GM18951 (cell line): ENCODE measurements around the gene PSEN1.

Source experiments
- POLR2A ChIP-seq: IDR thresholded peaks from 4 replicates; pipeline ENCODE4 v1.6.1; 2011; ENCODE audit warnings: mild to moderate bottlenecking; ENCODE audit not compliant: insufficient read length, insufficient read depth; ENCODE audit errors: extremely low read depth
- in situ Hi-C: fragments of 300-500 bp; cut with MboI; formaldehyde crosslinking; loops from one replicate; pipeline ENCODE4 v1.12.0; 2022; ENCODE audit warnings: low sequenced_read_pairs, mixed read lengths, inconsistent platforms; ENCODE audit not compliant: unreplicated experiment

The PSEN1 gene

DNA sequence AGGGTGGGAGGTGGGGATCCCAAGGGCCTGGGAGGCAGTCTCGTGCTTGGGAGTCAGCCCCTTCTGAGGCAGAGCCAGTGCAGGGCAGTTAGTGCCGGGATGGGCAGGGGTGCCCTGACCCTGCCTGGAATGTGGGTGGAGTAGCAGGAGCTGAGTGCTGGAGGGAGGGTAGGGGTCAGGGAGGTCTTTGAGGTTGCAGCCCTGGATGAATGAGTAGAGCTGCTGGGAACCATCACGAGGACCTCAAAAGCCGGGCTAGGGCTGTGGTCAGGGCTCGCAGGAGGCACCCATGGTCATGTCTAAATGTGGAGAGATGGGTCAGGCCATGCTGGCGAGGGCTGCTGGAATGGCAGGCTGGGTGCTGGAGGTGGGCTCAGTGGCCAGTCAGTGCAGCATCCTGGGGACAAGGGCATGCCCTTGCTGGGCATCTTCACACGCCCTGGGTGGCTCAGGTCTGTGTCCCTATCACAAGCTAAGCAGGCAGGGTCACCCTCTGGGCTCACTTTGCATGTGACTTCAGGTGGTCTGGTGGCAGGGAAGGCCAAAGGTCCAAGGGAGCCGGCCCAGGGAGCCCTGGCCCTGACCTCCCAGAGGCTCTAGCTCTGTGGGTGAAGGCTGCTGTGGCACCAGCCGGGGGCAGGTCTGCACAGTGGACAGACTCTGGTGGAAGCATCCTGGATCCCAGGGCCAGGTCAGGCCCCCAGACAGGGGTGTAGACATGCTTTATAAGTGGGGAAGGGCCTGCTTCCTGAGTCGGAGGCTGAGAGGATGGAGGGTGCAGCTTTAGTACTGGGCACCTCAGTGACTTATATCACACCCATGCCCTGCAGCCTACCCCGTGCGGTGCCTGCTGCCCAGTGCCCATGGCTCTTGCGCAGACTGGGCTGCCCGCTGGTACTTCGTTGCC, 125.5 kb downstream of the PSEN1 start:
- no peak for TF ChIP-seq POLR2A
- in situ Hi-C loops = no loop called here

GRCh38 chr14:73262427-73263183, 126.3 kb downstream of the PSEN1 start:
- in situ Hi-C loops = no loop called here
- TF ChIP-seq POLR2A = no peak

DNA sequence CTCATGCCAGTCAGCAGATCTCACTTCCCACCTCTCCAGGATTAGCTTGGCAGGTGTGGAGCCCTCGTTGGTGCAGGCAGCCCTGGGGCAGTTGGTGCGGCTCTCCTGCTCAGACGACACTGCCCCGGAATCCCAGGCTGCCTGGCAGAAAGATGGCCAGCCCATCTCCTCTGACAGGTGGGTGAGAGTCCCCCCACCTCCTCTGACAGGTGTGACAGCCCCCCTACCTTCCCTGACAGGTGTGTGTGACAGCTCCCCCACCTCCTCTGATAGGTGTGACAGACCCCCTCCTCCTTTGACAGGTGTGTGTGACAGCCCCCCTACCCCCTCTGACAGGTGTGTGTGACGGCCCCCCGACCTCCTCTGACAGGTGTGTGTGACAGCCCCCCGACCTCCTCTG, 127.3 kb downstream of the PSEN1 start:
- in situ Hi-C loops = no loop called here
- TF ChIP-seq POLR2A = no peak

DNA sequence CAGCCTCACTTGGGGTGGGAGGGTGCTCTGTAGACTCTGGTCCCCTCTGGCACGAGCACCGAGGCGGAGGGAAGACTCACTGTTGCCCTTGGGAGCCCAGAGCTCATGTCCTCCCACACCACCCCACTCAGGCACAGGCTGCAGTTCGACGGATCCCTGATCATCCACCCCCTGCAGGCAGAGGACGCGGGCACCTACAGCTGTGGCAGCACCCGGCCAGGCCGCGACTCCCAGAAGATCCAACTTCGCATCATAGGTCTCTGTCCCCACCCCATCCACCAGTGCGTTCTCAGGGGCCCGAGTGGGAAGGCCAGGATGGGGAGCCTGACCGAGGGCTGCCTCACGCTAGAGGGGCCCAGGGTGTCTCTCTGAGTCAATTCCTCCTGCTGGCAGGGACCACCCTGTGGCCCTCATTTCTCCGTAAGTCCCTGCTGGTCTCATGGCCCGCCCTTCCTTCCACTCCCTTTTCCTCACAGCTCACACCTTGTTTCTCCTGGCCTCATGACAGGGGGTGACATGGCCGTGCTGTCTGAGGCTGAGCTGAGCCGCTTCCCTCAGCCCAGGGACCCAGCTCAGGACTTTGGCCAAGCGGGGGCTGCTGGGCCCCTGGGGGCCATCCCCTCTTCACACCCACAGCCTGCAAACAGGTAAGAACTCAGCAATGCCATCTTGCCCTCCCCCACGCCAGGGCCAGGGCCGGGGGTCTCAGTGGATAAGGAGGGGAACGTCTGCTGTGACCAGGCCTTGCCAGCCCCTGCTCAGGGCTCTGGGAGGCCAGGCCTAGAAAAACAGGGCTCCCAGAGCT, 128.0 kb downstream of the PSEN1 start:
- in situ Hi-C loops = no loop called here
- no peak for TF ChIP-seq POLR2A

- TF ChIP-seq POLR2A = no peak
- in situ Hi-C loops = no loop called here
Observed at GRCh38 chr14:73264885-73265720, 128.8 kb downstream of the PSEN1 start.

DNA sequence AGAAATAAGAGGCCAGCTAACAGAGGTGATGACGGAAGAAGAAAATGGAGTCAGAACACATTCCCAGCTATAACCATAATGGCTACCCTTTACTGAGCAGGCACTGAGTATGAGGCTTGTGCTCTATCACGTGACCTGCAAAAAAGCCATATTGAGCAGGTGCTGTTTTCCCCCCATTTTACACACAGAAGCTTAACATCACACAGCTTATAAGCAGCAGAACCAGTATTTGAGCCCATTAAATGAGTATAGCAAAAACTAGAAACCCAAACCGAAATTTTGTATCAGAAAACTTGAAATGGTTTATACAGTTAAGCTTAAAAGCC, 129.4 kb downstream of the PSEN1 start:
- TF ChIP-seq POLR2A = no peak
- in situ Hi-C loops = no loop called here

DNA sequence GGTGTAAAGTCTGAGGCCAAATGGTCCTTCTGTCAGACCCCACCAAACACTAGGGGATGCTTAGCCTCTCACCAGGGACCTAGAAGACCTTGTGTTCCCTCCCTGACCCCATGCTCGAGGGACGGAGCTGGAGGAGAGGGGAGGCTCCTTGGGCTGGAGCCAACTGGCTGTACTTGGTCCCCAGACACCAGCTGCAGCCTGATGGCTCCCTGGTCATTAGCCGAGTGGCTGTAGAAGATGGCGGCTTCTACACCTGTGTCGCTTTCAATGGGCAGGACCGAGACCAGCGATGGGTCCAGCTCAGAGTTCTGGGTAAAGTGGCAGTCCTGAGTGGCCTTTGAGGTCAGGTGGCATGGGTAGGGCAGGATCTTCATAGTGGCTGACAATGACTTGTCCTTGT, 130.0 kb downstream of the PSEN1 start:
- no peak for TF ChIP-seq POLR2A
- in situ Hi-C loops = no loop called here

GRCh38 chr14:73267474-73267873, 131.2 kb downstream of the PSEN1 start:
- in situ Hi-C loops = no loop called here

GRCh38 chr14:73269729-73270531, 133.6 kb downstream of the PSEN1 start:
- in situ Hi-C loops = no loop called here
- peak; percentile 42 for TF ChIP-seq POLR2A

More at GRCh38 chr14:73267474-73267873, 131.2 kb downstream of the PSEN1 start:
- no peak for TF ChIP-seq POLR2A

DNA sequence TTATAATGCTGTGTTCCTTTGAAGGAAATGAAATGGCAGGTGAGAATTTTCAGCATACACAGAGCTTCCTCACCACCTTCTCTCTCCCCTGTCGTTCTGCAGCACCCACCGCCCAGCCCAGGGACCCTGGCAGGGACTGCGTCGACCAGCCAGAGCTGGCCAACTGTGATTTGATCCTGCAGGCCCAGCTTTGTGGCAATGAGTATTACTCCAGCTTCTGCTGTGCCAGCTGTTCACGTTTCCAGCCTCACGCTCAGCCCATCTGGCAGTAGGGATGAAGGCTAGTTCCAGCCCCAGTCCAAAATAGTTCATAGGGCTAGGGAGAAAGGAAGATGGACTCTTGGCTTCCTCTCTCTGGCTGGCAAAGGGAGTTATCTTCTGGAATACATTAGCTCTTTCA, 136.1 kb downstream of the PSEN1 start:
- TF ChIP-seq POLR2A = no peak
- in situ Hi-C loops = no loop called here
